ENCODE results near the gene SRSF4.

The SRSF4 gene

GRCh38 chr1:29201595-29202051, 19.9 kb upstream of the SRSF4 start:
- no peak for DNase-seq (ENCODE audit: low read depth in 2 of 3, low spot score in 2 of 3)

DNA sequence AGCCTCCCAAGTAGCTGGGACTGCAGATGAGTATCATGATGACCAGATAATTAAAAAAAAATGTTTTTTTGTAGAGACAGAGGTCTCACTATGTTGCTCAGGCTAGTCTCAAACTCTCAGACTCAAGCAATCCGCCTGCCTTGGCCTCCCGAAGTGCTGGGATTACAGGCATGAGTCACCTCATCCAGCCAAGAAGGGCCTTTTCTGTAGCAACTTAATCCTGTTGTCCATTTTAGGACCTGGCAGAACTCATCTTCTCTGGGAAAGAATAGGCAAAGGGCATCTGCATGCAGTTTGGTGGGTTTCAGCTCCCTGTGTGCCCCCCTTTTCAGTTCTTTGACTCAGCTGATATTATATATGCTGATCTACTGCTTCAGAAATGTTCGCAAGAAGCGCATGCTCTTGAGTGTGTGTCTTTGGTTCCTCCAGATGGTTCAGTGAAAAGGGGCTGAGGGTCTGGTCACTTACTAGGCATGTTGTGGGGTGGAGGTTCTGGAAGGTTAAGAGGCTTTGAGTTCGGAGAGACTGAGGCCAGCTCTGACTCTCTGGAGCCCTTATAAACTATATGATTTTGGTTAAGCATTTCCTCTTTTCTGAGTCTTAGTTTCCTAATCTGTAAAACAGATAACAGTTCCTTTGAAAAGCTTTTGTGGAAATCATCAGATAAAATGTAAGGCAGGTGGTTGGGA, 19.4 kb upstream of the SRSF4 start:
- DNase-seq (ENCODE audit: low read depth in 2 of 3, low spot score in 2 of 3), result no peak

DNA sequence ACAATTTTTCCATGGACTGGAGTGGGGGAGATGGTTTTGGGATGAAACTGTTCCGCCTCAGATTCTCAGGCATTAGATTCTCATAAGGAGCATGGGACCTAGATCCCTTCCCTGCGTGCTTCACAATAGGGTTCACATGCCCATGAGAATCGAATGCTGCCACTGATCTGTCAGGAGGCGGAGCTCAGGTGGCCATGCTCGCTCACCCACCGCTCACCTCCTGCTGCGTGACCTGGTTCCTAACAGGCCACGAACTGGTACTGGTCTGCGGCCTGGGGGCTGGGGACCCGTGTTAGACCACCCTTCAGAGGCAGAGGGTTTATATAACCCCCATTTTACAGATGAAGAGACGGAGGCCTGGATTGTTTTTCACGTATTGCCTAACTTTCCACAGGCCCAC, 16.3 kb upstream of the SRSF4 start:
- DNase-seq (ENCODE audit: low read depth in 2 of 3, low spot score in 2 of 3), result no peak

DNA sequence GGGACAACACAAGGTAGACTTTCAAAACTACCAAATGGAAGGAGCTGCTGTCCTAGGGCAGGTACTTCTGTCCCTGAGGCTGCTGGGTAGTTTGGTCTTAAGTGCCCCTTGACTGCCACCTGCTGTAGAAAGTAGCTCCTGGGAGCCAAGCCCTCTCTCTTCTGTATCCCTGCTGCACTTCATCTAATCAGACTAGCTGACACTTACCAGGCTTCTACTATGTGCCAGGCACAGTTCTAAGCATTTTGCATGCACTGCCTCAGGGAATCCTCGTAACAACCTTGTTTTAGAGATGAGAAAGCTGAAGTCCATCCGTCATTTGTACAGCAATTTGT, 15.9 kb upstream of the SRSF4 start:
- no peak for DNase-seq (ENCODE audit: low read depth in 2 of 3, low spot score in 2 of 3)

GRCh38 chr1:29196863-29197589, 15.3 kb upstream of the SRSF4 start:
- no peak for DNase-seq (ENCODE audit: low read depth in 2 of 3, low spot score in 2 of 3)

DNA sequence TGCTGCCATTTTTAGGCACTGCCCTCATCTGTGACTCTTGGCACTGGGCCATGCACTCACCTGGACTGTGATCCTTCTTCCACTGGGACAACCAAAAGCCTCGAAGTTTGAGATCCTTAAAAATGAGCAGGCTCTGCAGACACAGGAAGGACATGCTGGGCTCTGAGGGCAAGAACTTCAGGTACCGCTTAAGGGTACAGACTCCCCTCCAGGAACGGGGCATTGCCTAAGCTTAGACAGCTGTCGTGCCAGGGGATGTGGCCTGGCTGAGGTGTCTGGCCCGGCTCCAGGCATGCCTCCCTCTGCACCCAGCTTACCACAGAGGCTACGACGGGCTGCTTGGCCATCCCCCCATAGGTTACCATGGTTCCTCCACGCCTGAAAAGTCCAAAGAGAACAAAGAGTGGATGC, 14.2 kb upstream of the SRSF4 start:
- no peak for DNase-seq (ENCODE audit: low read depth in 2 of 3, low spot score in 2 of 3)

DNA sequence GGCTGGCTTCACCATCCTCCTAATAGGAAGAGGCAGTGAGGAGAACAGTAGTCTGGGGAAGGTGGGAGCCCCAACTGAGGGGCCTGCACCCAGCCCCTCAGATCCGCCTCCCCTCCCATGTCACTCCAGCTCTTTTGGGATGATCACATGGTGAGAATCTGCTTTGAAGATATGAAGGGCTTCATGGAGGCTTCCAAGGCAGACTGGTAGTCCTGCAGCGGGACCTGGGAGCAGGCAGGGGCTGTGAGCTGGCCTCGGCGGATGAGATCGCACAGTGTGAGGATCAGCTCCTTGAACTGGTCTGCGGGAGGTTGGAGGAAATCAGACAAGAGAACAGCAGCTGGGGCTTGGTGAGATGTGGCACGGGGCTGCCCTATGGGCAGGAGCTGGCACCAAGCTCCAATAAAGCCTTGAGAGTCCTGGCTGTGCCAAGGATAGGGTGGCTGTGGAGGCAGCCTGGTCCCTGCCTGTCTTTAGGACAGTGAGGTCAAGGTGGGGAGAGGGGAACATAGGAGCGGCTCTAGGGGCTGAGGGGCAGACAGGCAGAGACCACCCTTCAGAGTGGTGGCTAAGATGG, 12.3 kb upstream of the SRSF4 start:
- no peak for DNase-seq (ENCODE audit: low read depth in 2 of 3, low spot score in 2 of 3)

GRCh38 chr1:29190718-29191117, 9.0 kb upstream of the SRSF4 start:
- no peak for DNase-seq (ENCODE audit: low read depth in 2 of 3, low spot score in 2 of 3)

- DNase-seq (ENCODE audit: low read depth in 2 of 3, low spot score in 2 of 3), result no peak
Measured at GRCh38 chr1:29186707-29187106, 5.0 kb upstream of the SRSF4 start.

GRCh38 chr1:29186252-29186651, 4.6 kb upstream of the SRSF4 start:
- no peak for DNase-seq (ENCODE audit: low read depth in 2 of 3, low spot score in 2 of 3)

GRCh38 chr1:29183287-29183686, 1.6 kb upstream of the SRSF4 start:
- DNase-seq (ENCODE audit: low read depth in 2 of 3, low spot score in 2 of 3), result no peak

- peak in 1 of 3 experiments; percentile 11 for DNase-seq (ENCODE audit: low read depth in 2 of 3, low spot score in 2 of 3)
Measured at GRCh38 chr1:29180497-29181412, 945 bp downstream of the SRSF4 start.

DNA sequence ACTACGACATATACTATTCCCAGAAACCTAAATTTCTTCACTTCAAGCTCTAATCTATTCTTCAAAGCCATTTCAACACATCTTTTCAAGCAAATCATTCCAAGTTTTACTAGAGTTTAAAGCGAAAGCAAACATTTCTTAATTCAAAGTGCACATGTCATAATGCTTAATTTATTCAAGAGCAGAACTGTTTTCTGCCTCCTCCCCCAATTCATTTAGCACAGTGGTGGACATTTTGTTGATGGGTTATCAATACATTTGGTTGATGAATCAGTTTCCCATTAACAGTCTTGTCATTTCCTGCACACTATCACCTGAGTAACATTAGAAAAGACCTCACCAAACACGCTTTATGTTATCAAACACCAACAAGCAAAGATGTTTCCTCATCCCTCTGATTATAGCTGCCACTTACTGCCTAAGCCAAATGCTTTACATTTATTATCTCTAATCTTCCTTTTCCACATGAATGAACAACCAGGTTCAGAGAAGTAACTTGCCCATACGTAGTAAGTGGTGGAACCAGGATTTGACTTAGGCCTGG, 2.0 kb downstream of the SRSF4 start:
- DNase-seq (ENCODE audit: low read depth in 2 of 3, low spot score in 2 of 3), result no peak

GRCh38 chr1:29177022-29177705, 4.5 kb downstream of the SRSF4 start:
- no peak for DNase-seq (ENCODE audit: low read depth in 2 of 3, low spot score in 2 of 3)

DNA sequence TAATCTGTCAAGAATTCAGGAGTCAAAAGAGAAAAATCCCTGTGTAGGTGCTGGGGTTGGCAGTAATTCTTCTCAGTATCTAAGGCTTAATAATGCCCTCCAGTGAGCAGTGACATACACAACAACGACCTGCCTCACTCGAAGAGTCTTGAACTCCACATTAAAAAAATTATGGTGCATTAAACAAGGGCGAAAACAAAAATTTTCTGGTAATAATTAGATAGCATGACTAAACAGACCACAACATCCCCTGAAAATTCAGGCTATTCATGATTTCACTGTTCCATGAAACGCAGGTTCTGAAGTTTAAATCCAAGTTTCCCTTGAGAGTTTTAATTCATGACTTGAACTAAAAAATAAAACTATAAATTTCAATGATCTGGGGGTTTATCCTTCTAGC, 5.1 kb downstream of the SRSF4 start:
- no peak for DNase-seq (ENCODE audit: low read depth in 2 of 3, low spot score in 2 of 3)

- no peak for DNase-seq (ENCODE audit: low read depth in 2 of 3, low spot score in 2 of 3)
Measured at GRCh38 chr1:29172415-29172939, 9.2 kb downstream of the SRSF4 start.

- no peak for DNase-seq (ENCODE audit: low read depth in 2 of 3, low spot score in 2 of 3)
Measured at GRCh38 chr1:29171521-29171920, 10.2 kb downstream of the SRSF4 start.

- no peak for DNase-seq (ENCODE audit: low read depth in 2 of 3, low spot score in 2 of 3)
Measured at GRCh38 chr1:29171089-29171488, 10.6 kb downstream of the SRSF4 start.

DNA sequence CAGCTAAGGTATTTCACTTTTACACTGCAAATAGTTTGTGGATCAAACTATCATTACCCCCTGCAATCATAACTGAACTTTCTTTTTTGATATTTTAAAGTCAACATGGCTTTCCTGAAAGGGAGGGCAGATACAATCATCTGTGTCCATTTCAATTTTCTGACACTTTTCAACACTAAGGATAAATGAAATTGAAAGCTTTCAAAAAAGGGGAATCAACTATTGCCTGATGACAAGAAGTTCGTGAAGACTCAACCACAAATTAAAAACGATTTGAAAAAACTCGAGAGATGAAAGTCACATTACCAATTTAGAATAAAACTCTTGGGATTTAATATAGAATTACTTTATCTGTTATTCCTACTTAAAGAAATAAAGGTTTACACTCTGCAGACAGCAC, 11.7 kb downstream of the SRSF4 start:
- DNase-seq (ENCODE audit: low read depth in 2 of 3, low spot score in 2 of 3), result no peak

DNA sequence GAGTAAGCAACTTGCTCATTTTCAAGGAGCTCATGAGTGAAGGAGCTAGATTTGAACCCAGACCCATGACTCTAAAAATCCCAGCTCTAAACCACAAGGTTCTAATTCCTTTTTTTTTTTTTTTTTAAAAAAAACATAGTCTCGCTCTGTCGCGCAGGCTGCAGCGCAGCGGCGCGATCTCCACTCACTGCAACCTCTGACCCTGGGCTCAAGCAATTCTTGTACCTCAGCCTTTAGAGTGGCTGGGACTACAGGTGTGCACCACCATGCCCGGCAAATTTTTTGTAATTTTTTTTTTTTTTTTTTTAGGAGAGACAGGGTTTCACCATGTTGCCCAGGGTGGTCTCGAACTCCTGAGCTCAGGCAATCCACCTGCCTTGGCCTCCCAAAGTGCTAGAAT, 13.8 kb downstream of the SRSF4 start:
- no peak for DNase-seq (ENCODE audit: low read depth in 2 of 3, low spot score in 2 of 3)
